ENCODE results near the gene SPINK13. TPM values are rescaled to one million over a fixed set of nuclear protein-coding genes. Genes with fewer than 3 reads are reported as not detected.
"Not testable (repeated sequence)": the region's sequence is repeated elsewhere in the genome, so short reads cannot be mapped to it uniquely, and the experiment has no call there.

SPINK13 gene
- total RNA-seq, 1 donor from 2014 or later = not detected

- DNase-seq (ENCODE audit: missing footprints) = no peak
- ATAC-seq = no peak
- intact Hi-C loops (cut with DNase I) = no loop called here
These were observed 40.4 kb downstream of the SPINK13 start for GRCh38 chr5:148309019-148309418.

- intact Hi-C loops (cut with DNase I) = no loop called here
- DNase-seq (ENCODE audit: missing footprints) = no peak
- no peak for ATAC-seq
These were observed 41.2 kb downstream of the SPINK13 start for GRCh38 chr5:148309746-148310145.

- no peak for ATAC-seq
- no peak for DNase-seq (ENCODE audit: missing footprints)
- intact Hi-C loops (cut with DNase I) = no loop called here
These were observed 42.9 kb downstream of the SPINK13 start for GRCh38 chr5:148311484-148311883.

GRCh38 chr5:148312153-148312552, 43.6 kb downstream of the SPINK13 start, which contains the start of gene SPINK7:
TSS of gene SPINK7 (plus strand) at chr5:148312423. CDS start at chr5:148312484, 61 bp downstream.
- ATAC-seq = no peak
- intact Hi-C loops (cut with DNase I) = no loop called here
- DNase-seq (ENCODE audit: missing footprints) = no peak

GRCh38 chr5:148314187-148314586, 45.6 kb downstream of the SPINK13 start:
- DNase-seq (ENCODE audit: missing footprints) = no peak
- ATAC-seq = no peak
- intact Hi-C loops (cut with DNase I) = no loop called here

GRCh38 chr5:148314731-148315130, 46.1 kb downstream of the SPINK13 start:
- ATAC-seq = no peak
- intact Hi-C loops (cut with DNase I) = no loop called here
- no peak for DNase-seq (ENCODE audit: missing footprints)

- intact Hi-C loops (cut with DNase I); DNase-seq (ENCODE audit: missing footprints): not testable (repeated sequence)
These were observed 51.7 kb downstream of the SPINK13 start for GRCh38 chr5:148320011-148320963.

GRCh38 chr5:148333262-148333849, 64.8 kb downstream of the SPINK13 start:
- DNase-seq (ENCODE audit: missing footprints) (no peak), ATAC-seq (no peak)
- intact Hi-C loops (cut with DNase I) = no loop called here

More at GRCh38 chr5:148320011-148320963, 51.7 kb downstream of the SPINK13 start:
- ATAC-seq = not testable (repeated sequence)

GRCh38 chr5:148335259-148335658, 66.7 kb downstream of the SPINK13 start, which contains the start of gene SPINK9:
TSS of gene SPINK9 (plus strand) at chr5:148335559. CDS start at chr5:148335614, 55 bp downstream.
- intact Hi-C loops (cut with DNase I) = no loop called here
- DNase-seq (ENCODE audit: missing footprints) (no peak), ATAC-seq (no peak)

Other genes with a start within 250 kb of the SPINK13 start
- gene SPINK5, start 204.8 kb upstream of the SPINK13 start, total RNA-seq = 1.1 TPM
- not detected for gene SPINK14, start 100.2 kb upstream of the SPINK13 start, total RNA-seq
- gene SPINK6, start 65.8 kb upstream of the SPINK13 start, total RNA-seq = not detected
- not detected for gene MARCOL, start 30.3 kb upstream of the SPINK13 start, total RNA-seq
- gene SPINK7, start 43.6 kb downstream of the SPINK13 start, total RNA-seq = not detected
- not detected for gene SPINK9, start 66.8 kb downstream of the SPINK13 start, total RNA-seq
- gene FBXO38, start 115.2 kb downstream of the SPINK13 start, total RNA-seq = 32.8 TPM

All from Right ventricle myocardium inferior (tissue), 1 donor.